ENCODE measurements around the gene CASS4.

DNA sequence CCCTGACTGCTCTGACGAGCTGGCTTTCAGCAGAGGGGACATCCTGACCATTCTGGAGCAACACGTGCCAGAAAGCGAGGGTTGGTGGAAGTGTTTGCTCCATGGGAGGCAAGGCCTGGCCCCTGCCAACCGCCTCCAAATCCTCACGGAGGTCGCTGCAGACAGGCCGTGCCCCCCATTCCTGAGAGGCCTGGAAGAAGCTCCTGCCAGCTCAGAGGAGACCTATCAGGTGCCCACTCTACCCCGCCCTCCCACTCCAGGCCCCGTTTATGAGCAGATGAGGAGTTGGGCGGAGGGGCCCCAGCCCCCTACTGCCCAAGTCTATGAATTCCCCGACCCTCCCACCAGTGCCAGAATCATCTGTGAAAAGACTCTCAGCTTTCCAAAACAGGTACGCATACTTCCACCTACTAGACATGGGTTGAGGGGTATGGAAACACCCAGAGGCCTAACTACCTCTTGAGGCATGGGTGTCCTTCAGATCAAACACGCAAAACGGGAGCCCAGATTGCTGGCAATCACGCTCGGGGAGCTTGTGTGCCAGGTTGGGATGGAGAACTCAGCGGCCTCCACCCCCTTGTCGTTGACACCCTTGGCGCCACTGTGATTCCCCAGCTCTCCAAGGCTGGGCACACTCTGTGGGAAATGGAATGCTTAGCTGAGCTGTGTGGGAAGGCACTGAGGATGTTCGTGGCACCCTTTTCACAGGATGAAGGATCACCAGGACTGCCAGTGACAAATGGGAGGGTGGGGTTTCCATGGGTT is 25.3 kb downstream of the CASS4 start:
- TF ChIP-seq, protein P1, sequence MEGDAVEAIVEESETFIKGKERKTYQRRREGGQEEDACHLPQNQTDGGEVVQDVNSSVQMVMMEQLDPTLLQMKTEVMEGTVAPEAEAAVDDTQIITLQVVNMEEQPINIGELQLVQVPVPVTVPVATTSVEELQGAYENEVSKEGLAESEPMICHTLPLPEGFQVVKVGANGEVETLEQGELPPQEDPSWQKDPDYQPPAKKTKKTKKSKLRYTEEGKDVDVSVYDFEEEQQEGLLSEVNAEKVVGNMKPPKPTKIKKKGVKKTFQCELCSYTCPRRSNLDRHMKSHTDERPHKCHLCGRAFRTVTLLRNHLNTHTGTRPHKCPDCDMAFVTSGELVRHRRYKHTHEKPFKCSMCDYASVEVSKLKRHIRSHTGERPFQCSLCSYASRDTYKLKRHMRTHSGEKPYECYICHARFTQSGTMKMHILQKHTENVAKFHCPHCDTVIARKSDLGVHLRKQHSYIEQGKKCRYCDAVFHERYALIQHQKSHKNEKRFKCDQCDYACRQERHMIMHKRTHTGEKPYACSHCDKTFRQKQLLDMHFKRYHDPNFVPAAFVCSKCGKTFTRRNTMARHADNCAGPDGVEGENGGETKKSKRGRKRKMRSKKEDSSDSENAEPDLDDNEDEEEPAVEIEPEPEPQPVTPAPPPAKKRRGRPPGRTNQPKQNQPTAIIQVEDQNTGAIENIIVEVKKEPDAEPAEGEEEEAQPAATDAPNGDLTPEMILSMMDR (IDR thresholded peaks at IDR 0.05) = no peak
- TF ChIP-seq EP300 (IDR thresholded peaks at IDR 0.05) = no peak

All from gastroesophageal sphincter (tissue), 3 donors.